Measurements from ENCODE around the gene PJA1. TPM values are rescaled to one million over a fixed set of nuclear protein-coding genes. Genes with fewer than 3 reads are reported as not detected.

PJA1 gene
- total and polyA plus RNA-seq, 3 experiments from 2014 or later = 14.2 to 47.9 (median 18.5) TPM

DNA sequence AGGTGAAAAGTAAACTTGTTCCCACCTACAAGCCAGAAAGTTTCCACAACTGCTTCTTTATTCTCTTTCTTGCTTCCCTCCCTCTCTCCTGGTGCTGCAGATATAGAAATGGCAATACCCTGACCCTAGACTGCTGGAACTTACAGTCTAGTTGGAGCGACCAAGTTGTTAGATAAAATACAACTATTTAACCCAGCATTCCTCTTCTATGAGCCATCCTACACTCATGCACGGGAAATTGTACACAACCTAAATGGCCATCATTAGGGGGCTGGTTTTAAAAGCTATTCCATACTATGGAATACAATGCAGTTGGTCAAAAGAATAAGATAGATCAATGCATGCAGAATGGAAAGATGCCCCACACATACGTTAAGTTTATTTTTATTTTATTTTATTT, 41.1 kb downstream of the PJA1 start:
- H3K4me1 Mint-ChIP-seq = peaks cover 0 to 4% (median 4%) of the 10 kb centered on the region in 3 donors
- no peak overlapping the region for H3K27ac Mint-ChIP-seq
- POLR2A ChIA-PET = no interaction called here
- Histone ChIP-seq H3K27ac (ENCODE audit: low read depth, low read length) (no peak overlapping the region), H3K27me3 (ENCODE audit: insufficient read depth, low read length, poor library complexity, severe bottlenecking) (no peaks in the 10 kb centered on the region), H3K36me3 (ENCODE audit: insufficient read depth, low read length) (no peaks in the 10 kb centered on the region), H3K4me3 (ENCODE audit: low read length) (no peak overlapping the region), H3K4me1 (ENCODE audit: insufficient read depth, low read length) (no peaks in the 10 kb centered on the region), H3K9me3 (ENCODE audit: low read length) (no peaks in the 10 kb centered on the region)
- CTCF ChIA-PET = no interaction called here
- H3K9me3 Mint-ChIP-seq = no peaks in the 10 kb centered on the region
- H3K36me3 Mint-ChIP-seq = no peaks in the 10 kb centered on the region
- no peak overlapping the region for H3K4me3 Mint-ChIP-seq
- peaks cover 3 to 8% of the 10 kb centered on the region in 2 donors for H3K27me3 Mint-ChIP-seq
- DNase-seq = no peak

DNA sequence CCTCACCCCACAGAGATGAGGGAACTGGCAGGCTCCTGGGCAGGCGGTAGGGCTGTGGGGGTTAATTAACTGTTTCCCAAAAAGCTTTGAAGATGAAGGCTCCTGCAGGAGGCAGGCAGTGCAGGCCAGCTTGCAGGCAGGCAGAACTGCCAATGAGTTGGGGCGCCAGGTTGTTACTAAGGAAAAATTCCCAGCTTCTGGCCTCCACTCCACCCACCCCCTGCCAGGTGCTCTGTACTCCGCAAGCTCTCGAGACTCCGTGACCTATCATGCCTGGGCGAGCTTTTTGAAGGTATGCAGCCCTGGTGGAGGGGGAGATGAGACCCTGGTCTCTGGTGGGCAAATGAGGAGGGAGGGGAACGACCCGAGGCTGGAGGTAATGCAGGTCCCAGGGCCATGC, 41.8 kb downstream of the PJA1 start:
- POLR2A ChIA-PET = no interaction called here
- Histone ChIP-seq H3K27ac (ENCODE audit: low read depth, low read length) (no peak overlapping the region), H3K4me1 (ENCODE audit: insufficient read depth, low read length) (no peaks in the 10 kb centered on the region), H3K36me3 (ENCODE audit: insufficient read depth, low read length) (no peaks in the 10 kb centered on the region), H3K9me3 (ENCODE audit: low read length) (no peaks in the 10 kb centered on the region), H3K4me3 (ENCODE audit: low read length) (no peak overlapping the region), H3K27me3 (ENCODE audit: insufficient read depth, low read length, poor library complexity, severe bottlenecking) (no peaks in the 10 kb centered on the region)
- Mint-ChIP-seq H3K9me3 (no peaks in the 10 kb centered on the region), H3K36me3 (no peaks in the 10 kb centered on the region), H3K4me1 (peaks cover 0 to 4% (median 4%) of the 10 kb centered on the region in 3 donors), H3K4me3 (no peak overlapping the region), H3K27ac (no peak overlapping the region), H3K27me3 (peaks cover 3 to 8% of the 10 kb centered on the region in 2 donors)
- CTCF ChIA-PET = no interaction called here
- no peak for DNase-seq

DNA sequence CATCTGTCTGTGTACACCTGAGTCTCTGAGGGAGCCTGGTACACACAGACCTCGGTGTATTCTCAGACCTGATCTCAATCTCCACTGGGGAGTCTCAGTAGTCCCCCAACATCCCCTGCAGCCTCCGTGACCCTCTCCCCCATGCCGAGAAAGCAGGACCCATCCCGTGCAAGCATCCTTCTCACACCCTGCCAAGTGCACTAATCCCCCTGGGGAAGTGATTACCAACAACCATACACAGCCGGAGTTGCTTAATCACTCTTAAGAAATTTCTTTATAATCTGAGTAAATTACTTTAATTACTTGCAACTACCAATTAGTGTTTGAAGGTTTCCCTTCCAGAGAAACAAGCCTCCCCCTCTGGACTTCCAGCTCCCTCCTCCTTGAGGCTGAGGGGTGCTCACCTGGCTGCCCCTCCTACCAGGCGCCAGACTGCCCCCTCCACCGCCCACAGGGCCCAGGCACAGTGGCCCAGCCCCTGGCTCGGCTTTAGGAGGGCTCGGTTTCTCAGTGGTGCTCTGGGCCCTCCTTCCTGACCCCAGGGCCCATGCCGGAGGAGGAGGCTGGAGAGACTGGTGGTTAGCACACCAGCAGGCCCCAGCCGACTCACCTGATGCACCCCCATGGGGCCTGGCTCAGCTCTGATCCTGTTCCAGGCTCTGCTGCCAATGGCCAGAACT, 43.8 kb downstream of the PJA1 start:
- Mint-ChIP-seq H3K4me1 (no peaks in the 10 kb centered on the region), H3K4me3 (no peak overlapping the region), H3K27ac (no peak overlapping the region), H3K27me3 (peaks cover 3% of the 10 kb centered on the region in 2 donors), H3K36me3 (no peaks in the 10 kb centered on the region), H3K9me3 (no peaks in the 10 kb centered on the region)
- ChIA-PET CTCF (no interaction called here), POLR2A (no interaction called here)
- no peaks in the 10 kb centered on the region for H3K36me3 ChIP-seq (ENCODE audit: insufficient read depth, low read length)
- no peaks in the 10 kb centered on the region for H3K27me3 ChIP-seq (ENCODE audit: insufficient read depth, low read length, poor library complexity, severe bottlenecking)
- H3K4me3 ChIP-seq (ENCODE audit: low read length) = no peak overlapping the region
- H3K27ac ChIP-seq (ENCODE audit: low read depth, low read length) = no peak overlapping the region
- no peaks in the 10 kb centered on the region for H3K4me1 ChIP-seq (ENCODE audit: insufficient read depth, low read length)
- DNase-seq = no peak
- no peaks in the 10 kb centered on the region for H3K9me3 ChIP-seq (ENCODE audit: low read length)

DNA sequence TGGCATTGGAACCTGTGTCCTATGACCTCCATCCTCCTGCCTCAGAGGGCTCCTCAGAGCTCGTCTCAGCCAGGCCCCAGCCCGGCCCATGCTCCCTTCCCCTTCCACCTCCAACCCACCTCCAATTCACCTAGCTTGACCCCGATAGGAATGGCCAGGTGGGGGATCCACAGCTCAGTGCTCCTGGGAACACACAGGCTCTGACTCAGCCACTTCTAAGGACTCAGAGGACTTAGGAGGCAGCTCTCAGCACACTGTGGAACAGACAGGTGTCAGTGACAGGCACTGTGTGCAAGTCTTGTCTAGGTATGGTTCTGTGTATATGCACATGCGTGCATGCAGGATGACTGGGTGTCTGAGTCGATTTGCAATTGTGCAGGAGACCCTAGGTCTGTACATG, 44.8 kb downstream of the PJA1 start:
- Histone ChIP-seq H3K4me3 (ENCODE audit: low read length) (no peak overlapping the region), H3K36me3 (ENCODE audit: insufficient read depth, low read length) (no peaks in the 10 kb centered on the region), H3K9me3 (ENCODE audit: low read length) (no peaks in the 10 kb centered on the region), H3K27me3 (ENCODE audit: insufficient read depth, low read length, poor library complexity, severe bottlenecking) (no peaks in the 10 kb centered on the region), H3K4me1 (ENCODE audit: insufficient read depth, low read length) (no peaks in the 10 kb centered on the region), H3K27ac (ENCODE audit: low read depth, low read length) (no peak overlapping the region)
- Mint-ChIP-seq H3K4me3 (no peak overlapping the region), H3K4me1 (no peaks in the 10 kb centered on the region), H3K27ac (no peak overlapping the region), H3K36me3 (no peaks in the 10 kb centered on the region), H3K9me3 (no peaks in the 10 kb centered on the region), H3K27me3 (peaks cover 3 to 4% of the 10 kb centered on the region in 2 donors)
- POLR2A ChIA-PET = no interaction called here
- CTCF ChIA-PET = no interaction called here
- no peak for DNase-seq

- ChIA-PET CTCF (no interaction called here), POLR2A (no interaction called here)
- Mint-ChIP-seq H3K27ac (no peak overlapping the region), H3K4me3 (no peak overlapping the region), H3K27me3 (peaks cover 2 to 4% of the 10 kb centered on the region in 2 donors), H3K36me3 (no peaks in the 10 kb centered on the region), H3K9me3 (no peaks in the 10 kb centered on the region), H3K4me1 (no peaks in the 10 kb centered on the region)
- H3K27me3 ChIP-seq (ENCODE audit: insufficient read depth, low read length, poor library complexity, severe bottlenecking) = no peaks in the 10 kb centered on the region
- no peak overlapping the region for H3K4me3 ChIP-seq (ENCODE audit: low read length)
- DNase-seq = no peak
- H3K4me1 ChIP-seq (ENCODE audit: insufficient read depth, low read length) = no peaks in the 10 kb centered on the region
- H3K9me3 ChIP-seq (ENCODE audit: low read length) = no peaks in the 10 kb centered on the region
- H3K36me3 ChIP-seq (ENCODE audit: insufficient read depth, low read length) = no peaks in the 10 kb centered on the region
- no peak overlapping the region for H3K27ac ChIP-seq (ENCODE audit: low read depth, low read length)
Observed at GRCh38 chrX:69119122-69119521, 46.1 kb downstream of the PJA1 start.

- CTCF ChIA-PET = no interaction called here
Observed at GRCh38 chrX:69117876-69118526, 47.3 kb downstream of the PJA1 start.

DNA sequence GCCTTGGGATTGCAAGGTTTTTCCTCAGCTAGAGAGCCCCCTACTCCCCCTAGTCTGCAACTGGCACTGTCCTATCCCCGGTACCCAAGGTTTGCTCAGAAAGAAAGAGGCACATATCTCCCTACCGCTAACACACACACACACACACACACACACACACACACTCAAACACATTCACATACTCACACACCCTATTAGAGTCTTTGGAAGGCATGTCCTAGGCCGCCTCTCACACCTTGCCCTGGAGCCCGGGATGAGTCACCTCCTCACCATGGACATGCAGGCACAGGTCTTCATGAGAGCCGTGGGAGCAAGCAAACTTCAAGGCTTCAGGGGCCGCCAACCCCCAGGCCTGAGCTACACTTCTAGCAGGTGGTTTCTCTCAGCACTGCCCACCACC, 49.2 kb downstream of the PJA1 start:
- no peak overlapping the region for H3K4me3 ChIP-seq (ENCODE audit: low read length)
- H3K9me3 ChIP-seq (ENCODE audit: low read length) = no peaks in the 10 kb centered on the region
- Mint-ChIP-seq H3K9me3 (no peaks in the 10 kb centered on the region), H3K36me3 (no peaks in the 10 kb centered on the region), H3K27me3 (peaks cover 0 to 2% of the 10 kb centered on the region in 2 donors), H3K4me3 (no peak overlapping the region), H3K27ac (no peak overlapping the region), H3K4me1 (no peaks in the 10 kb centered on the region)
- no peaks in the 10 kb centered on the region for H3K4me1 ChIP-seq (ENCODE audit: insufficient read depth, low read length)
- H3K27me3 ChIP-seq (ENCODE audit: insufficient read depth, low read length, poor library complexity, severe bottlenecking) = no peaks in the 10 kb centered on the region
- no peaks in the 10 kb centered on the region for H3K36me3 ChIP-seq (ENCODE audit: insufficient read depth, low read length)
- ChIA-PET CTCF (no interaction called here), POLR2A (no interaction called here)
- no peak overlapping the region for H3K27ac ChIP-seq (ENCODE audit: low read depth, low read length)
- no peak for DNase-seq

More at GRCh38 chrX:69117876-69118526, 47.3 kb downstream of the PJA1 start:
- H3K27me3 Mint-ChIP-seq = peaks cover 0 to 3% of the 10 kb centered on the region in 2 donors
- no peaks in the 10 kb centered on the region for H3K36me3 ChIP-seq (ENCODE audit: insufficient read depth, low read length)
- no peaks in the 10 kb centered on the region for H3K9me3 Mint-ChIP-seq
- no peaks in the 10 kb centered on the region for H3K27me3 ChIP-seq (ENCODE audit: insufficient read depth, low read length, poor library complexity, severe bottlenecking)
- H3K4me1 Mint-ChIP-seq = no peaks in the 10 kb centered on the region
- POLR2A ChIA-PET = no interaction called here
- H3K27ac ChIP-seq (ENCODE audit: low read depth, low read length) = no peak overlapping the region
- no peaks in the 10 kb centered on the region for H3K9me3 ChIP-seq (ENCODE audit: low read length)
- no peaks in the 10 kb centered on the region for H3K4me1 ChIP-seq (ENCODE audit: insufficient read depth, low read length)
- no peak overlapping the region for H3K27ac Mint-ChIP-seq
- no peak for DNase-seq
- H3K36me3 Mint-ChIP-seq = no peaks in the 10 kb centered on the region
- H3K4me3 Mint-ChIP-seq = no peak overlapping the region
- no peak overlapping the region for H3K4me3 ChIP-seq (ENCODE audit: low read length)

- no peaks in the 10 kb centered on the region for H3K9me3 ChIP-seq (ENCODE audit: low read length)
- H3K27me3 ChIP-seq (ENCODE audit: insufficient read depth, low read length, poor library complexity, severe bottlenecking) = no peaks in the 10 kb centered on the region
- no peak for DNase-seq
- H3K27me3 Mint-ChIP-seq = peaks cover 0 to 5% of the 10 kb centered on the region in 2 donors
- H3K36me3 Mint-ChIP-seq = no peaks in the 10 kb centered on the region
- H3K4me3 Mint-ChIP-seq = no peak overlapping the region
- H3K4me3 ChIP-seq (ENCODE audit: low read length) = no peak overlapping the region
- no peaks in the 10 kb centered on the region for H3K4me1 Mint-ChIP-seq
- ChIA-PET CTCF (interaction anchor here (0.6 kb wide), 1 partner anchor 52 kb away, joined by 3 read pairs; no protein-coding TSS in a partner anchor), POLR2A (no interaction called here)
- H3K27ac Mint-ChIP-seq = no peak overlapping the region
- no peaks in the 10 kb centered on the region for H3K9me3 Mint-ChIP-seq
- H3K4me1 ChIP-seq (ENCODE audit: insufficient read depth, low read length) = no peaks in the 10 kb centered on the region
- no peaks in the 10 kb centered on the region for H3K36me3 ChIP-seq (ENCODE audit: insufficient read depth, low read length)
- H3K27ac ChIP-seq (ENCODE audit: low read depth, low read length) = no peak overlapping the region
Observed at GRCh38 chrX:69113723-69114122, 51.5 kb downstream of the PJA1 start.
